Endothelial cell of umbilical vein (primary cell): ENCODE results near the gene TCP11L2. TPM values are rescaled to one million over a fixed set of nuclear protein-coding genes. Genes with fewer than 3 reads are reported as not detected.

Source experiments
- BruUV-seq: library from RNA; stranded (reverse); fragments of 400-500 nt; replicated peaks from 2 replicates; lab custom pipeline; 2021; lab: Mats Ljungman, UMichigan
- CTCF ChIA-PET: fragments of 300-600, 350-600 bp; sonication (Branson Sonifier 250); formaldehyde crosslinking; loops from one replicate; lab custom pipeline; 2021; ENCODE audit warnings: antibody characterized with exemption, inconsistent platforms; lab: Charles Lee
- POLR2A ChIA-PET: fragments of 300-600, 350-600 bp; sonication (Branson Sonifier 250); formaldehyde crosslinking; loops from one replicate; lab custom pipeline; 2021; ENCODE audit warnings: antibody characterized with exemption, inconsistent platforms; lab: Charles Lee
- DNase-seq: peaks from one replicate; pipeline ENCODE4 v3.0.0-alpha.2; 2011; ENCODE audit warnings: low read depth, low spot score
- FAIRE-seq: peaks from 2 replicates; lab custom pipeline; 2011; peaks lifted over from hg19 to GRCh38; lab: Jason Lieb, UNC
- H2AFZ ChIP-seq: 2 replicates; pipeline ENCODE4 v1.6.0; 2012; ENCODE audit warnings: low read depth, low read length, control low read depth, inconsistent platforms
- H3K27ac ChIP-seq: 2 replicates; pipeline ENCODE4 v1.5.1; 2011; ENCODE audit warnings: low read depth, mild to moderate bottlenecking, control low read depth, low read length, moderate library complexity; ENCODE audit not compliant: insufficient read depth
- H3K27me3 ChIP-seq, 2 experiments: 2 replicates each; pipeline versions ENCODE4 v1.6.0 to v1.6.1; 2011; ENCODE audit warnings: low read length in 2 of 2, mixed read lengths in 1 of 2; ENCODE audit not compliant: control insufficient read depth in 2 of 2, insufficient read depth in 2 of 2
- H3K36me3 ChIP-seq, 2 experiments: 2 replicates in 1 of 2; 3 replicates in 1 of 2; pipeline ENCODE4 v1.5.1; 2011; ENCODE audit warnings: low read length in 2 of 2, mild to moderate bottlenecking in 1 of 2, moderate library complexity in 1 of 2; ENCODE audit not compliant: control insufficient read depth in 2 of 2, insufficient read depth in 2 of 2; ENCODE audit errors: extremely low read depth in 1 of 2
- H3K4me1 ChIP-seq: 3 replicates; pipeline ENCODE4 v1.5.1; 2011; ENCODE audit warnings: mild to moderate bottlenecking, low read length; ENCODE audit not compliant: control insufficient read depth, insufficient read depth; ENCODE audit errors: extremely low read depth
- H3K4me2 ChIP-seq: 2 replicates; pipeline ENCODE4 v1.6.1; 2011; ENCODE audit warnings: low read length, control low read depth, mixed read lengths; ENCODE audit not compliant: insufficient read depth
- H3K4me3 ChIP-seq, 3 experiments: fragments of 200-600 bp in 1 of 3; sonication (generic), shearing (Covaris generic) in 1 of 3; replicated peaks in 1 of 3; 2 replicates each; pipeline ENCODE4 v1.5.1; 2011 to 2016; ENCODE audit warnings: control low read depth in 3 of 3, low read length in 3 of 3, mild to moderate bottlenecking in 2 of 3, inconsistent platforms in 1 of 3, low read depth in 1 of 3, moderate library complexity in 1 of 3; ENCODE audit not compliant: insufficient read depth in 1 of 3
- H3K79me2 ChIP-seq: 2 replicates; pipeline ENCODE4 v1.6.0; 2012; ENCODE audit warnings: low read length, inconsistent platforms; ENCODE audit not compliant: control insufficient read depth, insufficient read depth
- H3K9ac ChIP-seq: replicated peaks from 2 replicates; pipeline ENCODE3; 2011; ENCODE audit warnings: low read length, control low read depth; ENCODE audit not compliant: insufficient read depth; ENCODE audit errors: extremely low read depth
- H3K9me1 ChIP-seq: replicated peaks from 3 replicates; pipeline ENCODE4 v1.6.0; 2011; ENCODE audit warnings: mild to moderate bottlenecking, low read length; ENCODE audit not compliant: control insufficient read depth, insufficient read depth; ENCODE audit errors: extremely low read depth
- H3K9me3 ChIP-seq: replicated peaks from 2 replicates; pipeline ENCODE4 v1.5.1; 2012; ENCODE audit warnings: low read length, inconsistent platforms; ENCODE audit not compliant: control insufficient read depth, insufficient read depth
- H4K20me1 ChIP-seq: replicated peaks from 2 replicates; pipeline ENCODE3; 2011; ENCODE audit warnings: mild to moderate bottlenecking, low read length; ENCODE audit not compliant: control insufficient read depth, insufficient read depth; ENCODE audit errors: extremely low read depth
- CTCF ChIP-seq, 2 donors: IDR thresholded peaks; 1 replicate in 1 of 2; 2 replicates in 1 of 2; pipeline ENCODE4 v1.5.1; 2011; ENCODE audit warnings: low read length in 2 of 2, mild to moderate bottlenecking in 2 of 2, moderate library complexity in 2 of 2, control low read depth in 1 of 2, inconsistent platforms in 1 of 2, low read depth in 1 of 2; ENCODE audit not compliant: insufficient read depth in 1 of 2; ENCODE audit errors: extremely low read depth in 1 of 2
- EZH2 ChIP-seq: IDR thresholded peaks from 2 replicates; pipeline ENCODE4 v1.6.1; 2012; ENCODE audit warnings: borderline replicate concordance, low read depth, mild to moderate bottlenecking, moderate library complexity, low read length, inconsistent platforms; ENCODE audit not compliant: severe bottlenecking
- FOS ChIP-seq: IDR thresholded peaks from 2 replicates; pipeline ENCODE4 v1.6.1; 2011; ENCODE audit warnings: mild to moderate bottlenecking, low read length, moderate library complexity, borderline replicate concordance; ENCODE audit not compliant: insufficient read depth
- GATA2 ChIP-seq: IDR thresholded peaks from 2 replicates; pipeline ENCODE4 v1.7.0; 2011; ENCODE audit warnings: low read depth, mild to moderate bottlenecking, moderate library complexity, mixed read lengths, low read length; ENCODE audit not compliant: insufficient read length, insufficient read depth
- JUN ChIP-seq: IDR thresholded peaks from 2 replicates; pipeline ENCODE4 v1.6.1; 2011; ENCODE audit warnings: borderline replicate concordance, low read depth; ENCODE audit not compliant: insufficient read length, insufficient read depth
- MAX ChIP-seq: IDR thresholded peaks from 2 replicates; pipeline ENCODE4 v1.6.1; 2011; ENCODE audit not compliant: insufficient read depth, insufficient read length
- MYC ChIP-seq: IDR thresholded peaks from one replicate; pipeline ENCODE4 v1.6.1; 2011; ENCODE audit warnings: mild to moderate bottlenecking, low read depth, low read length
- POLR2A ChIP-seq: IDR thresholded peaks from 2 replicates; pipeline ENCODE4 v1.6.1; 2012; ENCODE audit warnings: low read depth, mild to moderate bottlenecking, control low read depth, low read length
- POLR2AphosphoS5 ChIP-seq: IDR thresholded peaks from 2 replicates; pipeline ENCODE4 v1.6.1; 2012; ENCODE audit warnings: low read depth, mild to moderate bottlenecking, control low read depth, low read length, moderate library complexity; ENCODE audit not compliant: insufficient read depth
- dilution Hi-C: fragments of 300-500 bp; cut with MboI; formaldehyde crosslinking; loops from one replicate; pipeline ENCODE4 v1.15.0; 2019; ENCODE audit warnings: low sequenced_read_pairs; ENCODE audit not compliant: extremely low pct_ligation_motif_present
- intact Hi-C: fragments of 100-400 bp; cut with micrococcal nuclease; formaldehyde crosslinking; loops from one replicate; pipeline ENCODE4 v1.10.0; 2022
- polyA plus RNA-seq, 4 experiments: library from polyadenylated mRNA; depleted of rRNA in 3 of 4; stranded (reverse) in 3 of 4; unstranded in 1 of 4; fragments of >200 nt; gene quantifications; 2 replicates each; pipeline versions ENCODE4 v1.2.1 to v1.2.3, GENCODE V29; 2011 to 2012; ENCODE audit warnings: missing spikeins in 1 of 4
- total RNA-seq: library from RNA; stranded (reverse); gene quantifications from 2 replicates; pipeline ENCODE4 v1.2.3, GENCODE V29; 2021

TCP11L2 gene
- total and polyA plus RNA-seq, 2 donors (not counting 3 experiments of a cell fraction or from before 2014, with no cell fraction given): 6.0 to 18.7 TPM

DNA sequence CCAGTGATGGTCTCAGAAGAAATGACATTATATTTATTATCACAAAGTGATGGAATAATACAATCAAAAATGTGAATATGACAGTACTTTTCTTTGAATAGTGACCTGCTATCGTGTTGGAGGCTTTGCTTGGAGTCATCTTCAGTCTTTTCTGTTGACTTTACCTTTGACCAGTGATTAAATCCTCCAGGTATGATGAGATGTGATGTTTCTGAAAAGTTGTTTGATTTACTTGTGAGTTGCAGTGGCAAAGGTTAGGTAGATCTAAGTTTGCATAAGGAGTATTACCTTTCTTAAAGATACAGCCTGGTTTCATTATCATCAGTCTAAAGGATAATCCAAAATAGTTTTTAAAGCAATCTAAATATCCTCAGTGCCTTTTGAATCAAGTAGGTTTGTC is 4.6 kb downstream of the TCP11L2 start:
- Histone ChIP-seq H3K27ac (no peak overlapping the region), H3K9ac (no peak overlapping the region), H3K9me1 (no peaks in the 10 kb centered on the region), H3K27me3 (peaks cover 0 to 5% of the 10 kb centered on the region in 2 experiments), H4K20me1 (no peaks in the 10 kb centered on the region), H3K9me3 (no peaks in the 10 kb centered on the region), H3K79me2 (no peaks in the 10 kb centered on the region), H3K36me3 (no peaks in the 10 kb centered on the region), H2AFZ (no peak overlapping the region), H3K4me3 (no peak overlapping the region), H3K4me1 (peaks cover 5% of the 10 kb centered on the region), H3K4me2 (no peak overlapping the region)
- ChIA-PET CTCF (no interaction called here), POLR2A (no interaction called here)
- DNase-seq (no peak), FAIRE-seq (no peak)
- intact Hi-C loops: no loop called here
- no peak for TF ChIP-seq MYC
- no peak for TF ChIP-seq MAX
- no peak for TF ChIP-seq POLR2AphosphoS5
- no peak for TF ChIP-seq EZH2
- TF ChIP-seq GATA2: no peak
- no peak for TF ChIP-seq FOS
- no peak for TF ChIP-seq JUN
- no peak for TF ChIP-seq CTCF (IDR thresholded peaks at IDR 0.05; ENCODE audit: extremely low read depth in 1 of 2, insufficient read depth in 1 of 2, low read depth in 1 of 2, low read length in 2 of 2)
- no peak for TF ChIP-seq POLR2A
- dilution Hi-C loops: no loop called here
- BruUV-seq: no TSS peak
